GM06990 (cell line): Measurements from ENCODE around the gene KCNB1.

Experiments
- DNase-seq: peaks from one replicate; pipeline ENCODE4 v3.0.0-alpha.2; 2011; ENCODE audit not compliant: insufficient read length; ENCODE audit errors: extremely low read depth
- H3K27me3 ChIP-seq: replicated peaks from 2 replicates; pipeline ENCODE4 v1.6.0; 2011; ENCODE audit warnings: low read length; ENCODE audit not compliant: control insufficient read depth, insufficient read depth
- H3K36me3 ChIP-seq: 2 replicates; pipeline ENCODE4 v1.5.1; 2011; ENCODE audit warnings: low read length; ENCODE audit not compliant: control insufficient read depth, insufficient read depth
- H3K4me3 ChIP-seq: replicated peaks from 2 replicates; pipeline ENCODE4 v1.5.1; 2011; ENCODE audit warnings: low read depth, mild to moderate bottlenecking, control low read depth, low read length
- TF ChIP-seq, protein P1 (sequence below): IDR thresholded peaks from 2 replicates; pipeline ENCODE4 v1.5.1; 2011; ENCODE audit warnings: low read length, control low read depth, mild to moderate bottlenecking, inconsistent platforms; ENCODE audit not compliant: insufficient read depth, poor library complexity, severe bottlenecking

KCNB1 gene

DNA sequence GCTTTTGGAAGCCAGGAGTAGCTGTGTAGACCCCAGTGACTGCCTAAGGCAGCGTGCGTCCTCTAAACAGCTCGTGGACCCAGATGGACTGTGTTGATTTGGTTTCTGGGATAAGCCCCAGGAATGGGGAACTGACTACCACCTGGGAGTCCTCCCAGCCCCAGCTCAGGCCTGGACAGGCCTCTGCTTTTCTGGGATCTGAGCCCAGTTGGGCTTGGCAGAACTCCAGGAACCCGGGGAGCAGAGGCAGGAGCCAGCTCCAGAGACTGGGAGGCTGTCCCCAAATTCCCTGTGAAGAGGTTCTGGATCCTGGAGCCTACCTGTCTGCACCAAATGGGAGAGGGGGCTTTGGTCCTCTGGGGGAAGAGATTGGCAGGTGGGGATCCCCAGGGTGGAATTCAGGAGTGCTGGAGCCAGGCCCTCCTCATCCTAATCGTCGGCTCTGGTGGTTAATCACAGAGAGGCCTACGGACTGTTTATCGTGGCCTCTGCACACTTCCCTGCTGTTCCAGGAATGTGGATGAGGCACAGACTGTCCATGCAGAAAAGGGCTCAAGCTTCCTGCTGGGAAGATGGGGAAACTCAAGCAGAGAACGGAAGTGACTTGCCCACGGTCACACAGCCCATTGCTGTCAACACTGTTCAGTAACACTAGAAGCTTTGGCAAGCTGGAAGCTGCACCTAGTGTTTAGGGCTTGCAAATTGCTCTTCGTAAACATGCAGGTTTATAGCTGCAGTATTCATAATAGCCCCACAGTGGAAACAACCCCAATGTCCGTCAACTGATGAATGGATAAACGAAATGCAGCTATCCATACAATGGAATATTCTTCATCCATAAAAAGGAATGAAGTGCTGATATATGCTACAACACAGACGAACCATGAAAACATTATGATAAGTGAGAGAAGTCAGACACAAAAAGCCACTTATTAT lies 100.6 kb downstream of the KCNB1 start:
- no peak overlapping the region for H3K4me3 ChIP-seq
- H3K36me3 ChIP-seq, result no peaks in the 10 kb centered on the region
- no peaks in the 10 kb centered on the region for H3K27me3 ChIP-seq
- TF ChIP-seq, protein P1, sequence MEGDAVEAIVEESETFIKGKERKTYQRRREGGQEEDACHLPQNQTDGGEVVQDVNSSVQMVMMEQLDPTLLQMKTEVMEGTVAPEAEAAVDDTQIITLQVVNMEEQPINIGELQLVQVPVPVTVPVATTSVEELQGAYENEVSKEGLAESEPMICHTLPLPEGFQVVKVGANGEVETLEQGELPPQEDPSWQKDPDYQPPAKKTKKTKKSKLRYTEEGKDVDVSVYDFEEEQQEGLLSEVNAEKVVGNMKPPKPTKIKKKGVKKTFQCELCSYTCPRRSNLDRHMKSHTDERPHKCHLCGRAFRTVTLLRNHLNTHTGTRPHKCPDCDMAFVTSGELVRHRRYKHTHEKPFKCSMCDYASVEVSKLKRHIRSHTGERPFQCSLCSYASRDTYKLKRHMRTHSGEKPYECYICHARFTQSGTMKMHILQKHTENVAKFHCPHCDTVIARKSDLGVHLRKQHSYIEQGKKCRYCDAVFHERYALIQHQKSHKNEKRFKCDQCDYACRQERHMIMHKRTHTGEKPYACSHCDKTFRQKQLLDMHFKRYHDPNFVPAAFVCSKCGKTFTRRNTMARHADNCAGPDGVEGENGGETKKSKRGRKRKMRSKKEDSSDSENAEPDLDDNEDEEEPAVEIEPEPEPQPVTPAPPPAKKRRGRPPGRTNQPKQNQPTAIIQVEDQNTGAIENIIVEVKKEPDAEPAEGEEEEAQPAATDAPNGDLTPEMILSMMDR, result no peak
- DNase-seq, result no peak

DNA sequence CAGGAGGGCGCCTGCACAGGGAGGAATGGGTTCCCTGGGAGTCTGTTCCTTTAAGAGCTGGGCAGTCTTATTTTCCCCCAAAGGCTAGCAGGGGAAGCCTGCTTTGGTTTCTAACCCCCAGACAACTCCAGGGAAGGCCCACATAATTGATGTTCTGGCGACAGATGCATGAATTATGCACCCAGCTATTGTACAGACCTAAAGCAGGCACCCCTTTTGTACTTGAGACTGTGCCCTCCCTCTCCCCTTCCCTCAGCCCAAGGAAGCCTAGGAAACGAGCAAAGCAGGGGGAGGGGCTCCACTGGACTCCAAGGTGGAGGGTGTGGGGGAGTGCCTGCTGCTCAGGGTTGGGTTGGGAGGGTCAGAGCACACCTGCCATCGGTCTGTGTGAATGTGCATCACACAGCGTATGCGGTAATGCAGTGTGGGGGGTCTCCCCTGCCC lies 102.1 kb downstream of the KCNB1 start:
- no peak for DNase-seq
- H3K27me3 ChIP-seq, result no peaks in the 10 kb centered on the region; the same call in 1 of the 2 replicates
- no peak overlapping the region for H3K4me3 ChIP-seq
- TF ChIP-seq, protein P1, result no peak
- H3K36me3 ChIP-seq, result no peaks in the 10 kb centered on the region

DNA sequence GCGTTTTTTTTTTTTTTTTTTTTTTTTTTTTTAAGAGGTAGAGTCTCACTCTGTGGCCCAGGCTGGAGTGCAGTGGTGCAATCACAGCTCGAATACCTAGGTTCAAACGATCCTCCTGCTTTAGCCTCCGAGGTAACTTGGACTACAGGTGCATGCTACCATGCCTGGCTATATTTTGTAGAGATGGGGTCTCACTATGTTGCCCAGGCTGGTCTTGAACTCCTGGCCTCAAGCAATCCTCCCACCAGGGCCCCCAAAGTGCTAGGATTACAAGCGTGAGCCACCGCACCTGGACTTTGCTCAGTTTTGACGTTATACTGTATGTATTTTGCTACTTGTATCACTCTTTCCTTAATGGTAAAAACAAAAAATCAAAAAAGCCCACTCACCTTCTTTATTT lies 103.1 kb downstream of the KCNB1 start:
- Histone ChIP-seq H3K4me3 (no peak overlapping the region), H3K36me3 (no peaks in the 10 kb centered on the region), H3K27me3 (no peaks in the 10 kb centered on the region; the same call in 1 of the 2 replicates)
- DNase-seq, result no peak
- TF ChIP-seq, protein P1, result no peak

DNA sequence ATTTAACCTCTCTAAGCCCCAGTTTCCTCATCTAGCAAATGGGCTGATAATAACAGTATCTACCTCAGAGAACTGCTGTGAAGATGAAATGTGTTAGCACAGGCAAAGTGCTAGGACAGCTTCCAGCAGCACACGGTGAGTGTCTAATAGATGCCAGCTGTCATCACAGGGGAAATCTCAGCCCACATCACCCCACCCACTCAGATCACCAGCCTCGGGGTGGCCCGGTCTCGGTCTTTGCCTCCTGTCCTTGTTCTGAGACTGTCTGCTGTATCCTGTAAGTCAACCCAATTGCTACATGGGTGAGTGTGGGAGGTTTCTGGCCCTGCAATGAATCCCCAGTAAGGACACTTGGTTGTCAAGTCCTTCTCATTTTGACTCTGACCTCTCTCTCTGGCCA lies 105.1 kb downstream of the KCNB1 start:
- H3K36me3 ChIP-seq, result no peaks in the 10 kb centered on the region
- peaks cover 1% of the 10 kb centered on the region for H3K27me3 ChIP-seq
- TF ChIP-seq, protein P1, result no peak
- H3K4me3 ChIP-seq, result no peak overlapping the region
- no peak for DNase-seq

DNA sequence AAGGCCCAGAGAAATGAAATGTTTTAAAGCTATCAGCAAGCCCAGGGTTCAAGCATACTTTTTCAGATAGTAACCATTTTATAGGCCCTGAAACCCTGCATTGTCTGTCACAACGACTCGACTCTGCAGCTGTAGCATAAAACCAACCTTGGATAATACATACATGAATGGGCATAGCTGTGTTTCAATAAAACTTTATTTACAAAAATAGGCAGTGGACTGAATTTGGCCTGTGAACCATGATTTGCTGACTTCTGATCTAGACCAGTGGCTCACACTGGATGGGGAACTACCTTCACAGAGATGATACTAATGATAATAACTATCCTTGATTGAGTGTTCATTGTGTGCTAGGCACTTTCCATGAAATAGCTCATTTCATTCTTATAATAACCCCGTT lies 107.3 kb downstream of the KCNB1 start:
- TF ChIP-seq, protein P1, result no peak
- no peaks in the 10 kb centered on the region for H3K36me3 ChIP-seq
- H3K4me3 ChIP-seq, result no peak overlapping the region
- no peak for DNase-seq
- peaks cover 1% of the 10 kb centered on the region for H3K27me3 ChIP-seq
